Measurements from ENCODE around the gene F2RL3. TPM values are rescaled to one million over a fixed set of nuclear protein-coding genes. Genes with fewer than 3 reads are reported as not detected.
"Not testable (repeated sequence)": the region's sequence is repeated elsewhere in the genome, so short reads cannot be mapped to it uniquely, and the experiment has no call there.

Gene F2RL3
- total and polyA plus RNA-seq, 9 donors: 0.19 to 0.67 (median 0.31) TPM

DNA sequence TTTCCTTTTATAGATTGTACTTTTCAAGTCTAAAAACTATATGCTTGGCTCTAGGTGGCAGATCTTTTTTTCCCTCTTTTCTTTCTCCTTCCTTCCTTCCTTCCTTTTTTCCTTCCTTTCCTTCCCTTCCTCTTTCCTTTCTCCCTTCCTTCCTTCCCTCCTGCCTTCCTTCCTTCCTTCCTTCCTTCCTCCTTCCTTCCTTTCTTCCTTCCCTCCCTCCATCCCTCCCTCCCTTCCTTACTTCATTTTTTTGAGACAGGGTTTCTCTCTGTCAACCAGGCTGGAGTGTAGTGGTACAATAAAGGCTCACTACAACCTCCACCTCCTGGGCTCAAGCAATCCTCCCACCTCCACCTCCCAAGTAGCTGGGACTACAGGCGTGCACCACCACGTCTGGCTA lies 48.1 kb downstream of the F2RL3 start:
- Histone ChIP-seq H3K4me3 (ENCODE audit: low read length) (no peak overlapping the region), H3K27me3 (ENCODE audit: control insufficient read depth, insufficient read depth, low read length) (no peaks in the 10 kb centered on the region), H3K36me3 (ENCODE audit: control insufficient read depth, insufficient read depth, low read length) (no peaks in the 10 kb centered on the region), H3K27ac (ENCODE audit: low read length) (no peak overlapping the region), H3K9me3 (replicated peaks; ENCODE audit: control insufficient read depth, low read depth, low read length) (peaks cover 5% of the 10 kb centered on the region), H3K4me1 (ENCODE audit: control insufficient read depth, insufficient read depth, low read length) (no peaks in the 10 kb centered on the region)
- no peak for DNase-seq
- no CpG with 5 or more reads among the region's 2 CpGs for WGBS (ENCODE audit: insufficient coverage)

DNA sequence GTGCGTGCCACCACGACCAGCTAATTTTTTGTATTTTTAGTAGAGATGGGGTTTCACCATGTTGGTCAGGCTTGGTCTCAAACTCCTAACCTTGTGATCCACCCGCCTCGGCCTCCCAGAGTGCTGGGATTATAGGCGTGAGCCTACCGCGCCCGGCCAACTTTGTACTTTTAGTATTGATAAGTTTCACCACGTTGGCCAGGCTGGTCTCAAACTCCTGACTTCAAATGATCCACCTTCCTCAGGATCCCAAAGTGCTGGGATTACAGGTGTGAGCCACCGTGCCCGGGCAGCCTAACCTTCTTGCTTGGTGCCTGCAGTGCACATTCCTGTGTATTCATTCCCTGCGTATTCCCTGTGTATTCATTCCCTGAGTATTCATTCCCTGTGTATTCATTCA lies 49.0 kb downstream of the F2RL3 start:
- not testable (repeated sequence) for H3K27me3 ChIP-seq (ENCODE audit: control insufficient read depth, insufficient read depth, low read length); H3K27ac ChIP-seq (ENCODE audit: low read length); DNase-seq; H3K36me3 ChIP-seq (ENCODE audit: control insufficient read depth, insufficient read depth, low read length); H3K9me3 ChIP-seq (replicated peaks; ENCODE audit: control insufficient read depth, low read depth, low read length); H3K4me3 ChIP-seq (ENCODE audit: low read length); H3K4me1 ChIP-seq (ENCODE audit: control insufficient read depth, insufficient read depth, low read length)
- WGBS (ENCODE audit: insufficient coverage): 88% methylated on average over 7 of the region's 12 CpGs

DNA sequence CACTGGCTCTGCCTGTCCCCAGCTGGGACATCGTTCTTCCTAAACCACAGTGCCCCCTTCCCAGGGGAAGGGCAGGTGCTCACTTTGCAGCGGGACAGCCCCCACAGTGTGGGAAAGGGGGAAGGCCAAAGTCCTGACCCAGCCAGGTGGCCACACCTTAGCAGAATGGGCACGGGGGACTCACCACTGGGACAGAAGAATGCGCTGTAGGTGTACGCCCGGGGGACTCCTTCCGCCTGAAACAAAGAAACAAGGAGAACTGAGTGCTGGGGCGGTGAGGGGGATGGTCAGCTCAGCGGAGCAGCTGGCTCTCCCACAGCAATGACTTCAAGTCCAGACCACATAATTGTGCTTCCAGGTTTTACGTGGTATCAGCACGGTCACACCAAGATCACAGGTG lies 49.4 kb downstream of the F2RL3 start:
- WGBS (ENCODE audit: insufficient coverage): 91% methylated on average over 9 of the region's 11 CpGs
- H3K27me3 ChIP-seq (ENCODE audit: control insufficient read depth, insufficient read depth, low read length): no peaks in the 10 kb centered on the region
- H3K27ac ChIP-seq (ENCODE audit: low read length): no peak overlapping the region
- DNase-seq: no peak
- no peaks in the 10 kb centered on the region for H3K36me3 ChIP-seq (ENCODE audit: control insufficient read depth, insufficient read depth, low read length)
- H3K4me1 ChIP-seq (ENCODE audit: control insufficient read depth, insufficient read depth, low read length): no peaks in the 10 kb centered on the region
- peaks cover 3% of the 10 kb centered on the region for H3K9me3 ChIP-seq (replicated peaks; ENCODE audit: control insufficient read depth, low read depth, low read length)
- no peak overlapping the region for H3K4me3 ChIP-seq (ENCODE audit: low read length)

DNA sequence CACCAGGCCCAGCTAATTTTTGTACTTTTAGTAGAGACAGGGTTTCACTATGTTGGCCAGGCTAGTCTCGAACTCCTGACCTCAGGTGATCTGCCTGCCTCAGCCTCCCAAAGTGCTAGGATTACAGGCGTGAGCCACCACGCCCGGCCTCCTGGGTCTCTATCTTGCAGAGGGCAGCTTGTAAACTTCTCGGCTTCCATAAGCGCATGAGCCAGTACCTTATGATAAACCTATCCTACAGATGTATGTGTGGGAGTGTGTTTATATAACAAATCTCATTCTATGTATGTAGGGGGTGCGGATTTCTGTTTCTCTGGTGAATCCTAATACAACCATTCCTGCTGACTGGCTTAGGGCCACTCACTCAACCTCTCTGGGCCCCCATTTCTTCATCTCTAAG lies 51.3 kb downstream of the F2RL3 start:
- H3K27ac ChIP-seq (ENCODE audit: low read length); H3K9me3 ChIP-seq (replicated peaks; ENCODE audit: control insufficient read depth, low read depth, low read length); H3K4me3 ChIP-seq (ENCODE audit: low read length); H3K27me3 ChIP-seq (ENCODE audit: control insufficient read depth, insufficient read depth, low read length); H3K36me3 ChIP-seq (ENCODE audit: control insufficient read depth, insufficient read depth, low read length); H3K4me1 ChIP-seq (ENCODE audit: control insufficient read depth, insufficient read depth, low read length); DNase-seq: not testable (repeated sequence)
- no CpG with 5 or more reads among the region's 7 CpGs for WGBS (ENCODE audit: insufficient coverage)

DNA sequence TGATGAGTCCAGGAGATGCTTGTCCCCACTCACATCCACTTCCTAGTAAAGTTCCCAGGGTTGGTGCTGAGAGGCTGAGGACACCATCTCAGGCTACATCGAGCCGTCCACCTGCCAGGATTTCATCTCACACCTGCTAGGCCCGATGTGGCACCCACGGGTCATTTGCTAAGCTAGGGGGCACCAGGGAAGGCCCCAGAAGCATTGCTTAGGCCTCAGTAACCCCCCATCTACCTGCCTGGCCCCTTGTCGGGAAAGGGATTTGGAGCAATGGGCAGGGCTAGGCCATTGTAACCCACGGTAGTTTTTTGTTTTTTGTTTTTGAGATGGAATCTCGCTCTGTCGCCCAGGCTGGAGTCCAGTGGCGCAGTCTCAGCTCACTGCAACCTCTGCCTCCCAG lies 51.8 kb downstream of the F2RL3 start:
- DNase-seq: no peak
- Histone ChIP-seq H3K27ac (ENCODE audit: low read length) (no peak overlapping the region), H3K9me3 (replicated peaks; ENCODE audit: control insufficient read depth, low read depth, low read length) (no peaks in the 10 kb centered on the region), H3K36me3 (ENCODE audit: control insufficient read depth, insufficient read depth, low read length) (no peaks in the 10 kb centered on the region), H3K4me1 (ENCODE audit: control insufficient read depth, insufficient read depth, low read length) (peaks cover 3% of the 10 kb centered on the region), H3K27me3 (ENCODE audit: control insufficient read depth, insufficient read depth, low read length) (no peaks in the 10 kb centered on the region), H3K4me3 (ENCODE audit: low read length) (no peak overlapping the region)
- WGBS (ENCODE audit: insufficient coverage): 90% methylated on average over 2 of the region's 9 CpGs

Other genes with a start within 250 kb of the F2RL3 start
- gene SMIM7, start 228.9 kb upstream of the F2RL3 start, total RNA-seq: 70.1 TPM
- 10 to 100 TPM; 50.4 to 66.8 (median 56.7) TPM for gene SMIM7, start 228.9 kb upstream of the F2RL3 start, polyA plus RNA-seq (ENCODE audit: insufficient read depth in 1 of 8, insufficient read length in 8 of 8, low replicate concordance in 1 of 8)
- 86.7 TPM for gene TMEM38A, start 227.9 kb upstream of the F2RL3 start, total RNA-seq
- gene TMEM38A, start 227.9 kb upstream of the F2RL3 start, polyA plus RNA-seq (ENCODE audit: insufficient read depth in 1 of 8, insufficient read length in 8 of 8, low replicate concordance in 1 of 8): 100 to 1,000 TPM in 7 of 8 donors, 10 to 100 TPM in 1; 78.3 to 175 (median 123) TPM
- 0.09 TPM for gene NWD1, start 169.2 kb upstream of the F2RL3 start, total RNA-seq
- gene NWD1, start 169.2 kb upstream of the F2RL3 start, polyA plus RNA-seq (ENCODE audit: insufficient read depth in 1 of 8, insufficient read length in 8 of 8, low replicate concordance in 1 of 8): under 1 TPM; 0.06 to 0.19 (median 0.09) TPM
- 15.0 TPM for gene SIN3B, start 59.6 kb upstream of the F2RL3 start, total RNA-seq
- gene SIN3B, start 59.6 kb upstream of the F2RL3 start, polyA plus RNA-seq (ENCODE audit: insufficient read depth in 1 of 8, insufficient read length in 8 of 8, low replicate concordance in 1 of 8): 10 to 100 TPM; 30.6 to 50.1 (median 40.9) TPM
- gene CPAMD8, start 137.8 kb downstream of the F2RL3 start, total RNA-seq: 3.2 TPM
- 10 to 100 TPM in 1 of 8 donors, 1 to 10 TPM in 7; 2.2 to 10.1 (median 6.3) TPM for gene CPAMD8, start 137.8 kb downstream of the F2RL3 start, polyA plus RNA-seq (ENCODE audit: insufficient read depth in 1 of 8, insufficient read length in 8 of 8, low replicate concordance in 1 of 8)
- gene HAUS8, start 186.5 kb downstream of the F2RL3 start, total RNA-seq: 3.9 TPM
- gene HAUS8, start 186.5 kb downstream of the F2RL3 start, polyA plus RNA-seq (ENCODE audit: insufficient read depth in 1 of 8, insufficient read length in 8 of 8, low replicate concordance in 1 of 8): 10 to 100 TPM in 5 of 8 donors, 1 to 10 TPM in 3; 7.5 to 14.0 (median 10.1) TPM
- 18.0 TPM for gene MYO9B, start 186.8 kb downstream of the F2RL3 start, total RNA-seq
- gene MYO9B, start 186.8 kb downstream of the F2RL3 start, polyA plus RNA-seq (ENCODE audit: insufficient read depth in 1 of 8, insufficient read length in 8 of 8, low replicate concordance in 1 of 8): 10 to 100 TPM; 30.1 to 55.5 (median 40.5) TPM